Measurements from ENCODE around the gene ZC3H4.

Gene ZC3H4

DNA sequence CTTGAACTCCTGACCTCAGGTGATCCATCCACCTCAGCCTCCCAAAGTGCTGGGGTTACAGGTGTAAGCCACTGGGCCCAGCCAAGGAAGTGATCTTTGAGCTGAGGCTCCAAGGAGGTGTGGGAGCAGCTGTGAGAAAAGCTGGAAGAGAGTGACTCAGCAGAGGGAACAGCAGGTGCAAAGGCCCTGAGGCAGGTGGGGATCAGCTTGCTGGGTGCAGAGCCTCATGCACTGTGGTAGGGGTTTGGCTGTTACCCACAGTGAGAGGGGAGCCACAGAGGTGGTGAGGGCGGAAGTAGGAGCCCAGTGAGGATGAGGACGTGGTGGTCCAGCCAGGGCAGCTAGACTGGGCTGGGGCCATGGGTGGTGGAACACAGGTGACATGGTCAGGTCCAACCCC lies 87.4 kb downstream of the ZC3H4 start:
- H3K27ac ChIP-seq (ENCODE audit: low read depth, low read length) = no peak overlapping the region
- peaks cover 30% of the 10 kb centered on the region for H3K27me3 ChIP-seq (ENCODE audit: control insufficient read depth, insufficient read depth, low read length)
- no peaks in the 10 kb centered on the region for H3K9me3 ChIP-seq (ENCODE audit: control insufficient read depth, insufficient read depth, low read length)
- no peak overlapping the region for H3K4me3 ChIP-seq (ENCODE audit: low read depth, low read length)
- no peak overlapping the region for H3K9ac ChIP-seq (ENCODE audit: low read depth, low read length)
- no peaks in the 10 kb centered on the region for H3K36me3 ChIP-seq (ENCODE audit: control insufficient read depth, insufficient read depth, low read length)
- H3K4me1 ChIP-seq (ENCODE audit: control insufficient read depth, insufficient read depth, low read length) = peaks cover 18% of the 10 kb centered on the region

DNA sequence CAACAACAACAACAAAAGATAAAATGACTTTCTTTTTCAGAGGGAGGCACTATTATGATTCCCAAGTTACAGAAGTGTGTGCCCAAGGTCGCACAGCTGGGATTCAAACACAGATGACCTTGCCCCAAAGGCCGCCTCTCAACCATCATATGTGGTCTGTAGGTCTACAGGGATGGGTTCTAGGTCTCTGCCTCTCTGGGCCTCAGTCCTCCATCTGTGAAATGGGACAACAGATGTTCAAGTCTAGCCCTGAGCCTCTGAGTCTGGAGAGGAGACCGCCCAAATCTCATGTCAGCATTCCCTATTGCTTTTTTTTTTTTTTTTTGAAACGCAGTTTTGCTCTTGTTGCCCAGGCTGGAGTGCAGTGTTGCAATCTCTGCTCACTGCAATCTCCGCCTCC lies 89.1 kb downstream of the ZC3H4 start:
- Histone ChIP-seq H3K27me3 (ENCODE audit: control insufficient read depth, insufficient read depth, low read length) (peaks cover 47% of the 10 kb centered on the region), H3K9ac (ENCODE audit: low read depth, low read length) (no peak overlapping the region), H3K4me3 (ENCODE audit: low read depth, low read length) (no peak overlapping the region), H3K27ac (ENCODE audit: low read depth, low read length) (no peak overlapping the region), H3K36me3 (ENCODE audit: control insufficient read depth, insufficient read depth, low read length) (no peaks in the 10 kb centered on the region), H3K4me1 (ENCODE audit: control insufficient read depth, insufficient read depth, low read length) (peaks cover 20% of the 10 kb centered on the region), H3K9me3 (ENCODE audit: control insufficient read depth, insufficient read depth, low read length) (no peaks in the 10 kb centered on the region)

DNA sequence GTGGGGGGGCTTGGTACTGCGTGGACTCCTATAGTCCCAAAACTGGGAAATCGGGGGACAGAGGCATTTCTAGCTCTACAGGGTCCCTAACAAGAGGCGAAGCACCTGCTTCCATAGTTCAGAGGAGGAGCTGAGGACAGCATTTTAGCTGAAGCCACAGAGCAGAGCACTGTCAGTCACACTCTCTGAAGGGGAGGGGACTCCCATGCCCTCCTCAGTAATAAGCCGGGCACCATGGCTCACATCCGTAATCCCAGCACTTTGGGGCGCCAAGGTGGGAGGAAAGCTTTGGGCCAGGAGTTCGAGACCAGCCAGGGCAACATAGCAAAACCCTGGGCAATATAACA lies 90.2 kb downstream of the ZC3H4 start:
- Histone ChIP-seq H3K9ac (ENCODE audit: low read depth, low read length) (no peak overlapping the region), H3K27me3 (ENCODE audit: control insufficient read depth, insufficient read depth, low read length) (peaks cover 58% of the 10 kb centered on the region), H3K9me3 (ENCODE audit: control insufficient read depth, insufficient read depth, low read length) (no peaks in the 10 kb centered on the region), H3K36me3 (ENCODE audit: control insufficient read depth, insufficient read depth, low read length) (no peaks in the 10 kb centered on the region), H3K27ac (ENCODE audit: low read depth, low read length) (no peak overlapping the region), H3K4me1 (ENCODE audit: control insufficient read depth, insufficient read depth, low read length) (peaks cover 17% of the 10 kb centered on the region), H3K4me3 (ENCODE audit: low read depth, low read length) (peak overlapping the region; percentile 46; the same call in 1 of the 2 replicates)

DNA sequence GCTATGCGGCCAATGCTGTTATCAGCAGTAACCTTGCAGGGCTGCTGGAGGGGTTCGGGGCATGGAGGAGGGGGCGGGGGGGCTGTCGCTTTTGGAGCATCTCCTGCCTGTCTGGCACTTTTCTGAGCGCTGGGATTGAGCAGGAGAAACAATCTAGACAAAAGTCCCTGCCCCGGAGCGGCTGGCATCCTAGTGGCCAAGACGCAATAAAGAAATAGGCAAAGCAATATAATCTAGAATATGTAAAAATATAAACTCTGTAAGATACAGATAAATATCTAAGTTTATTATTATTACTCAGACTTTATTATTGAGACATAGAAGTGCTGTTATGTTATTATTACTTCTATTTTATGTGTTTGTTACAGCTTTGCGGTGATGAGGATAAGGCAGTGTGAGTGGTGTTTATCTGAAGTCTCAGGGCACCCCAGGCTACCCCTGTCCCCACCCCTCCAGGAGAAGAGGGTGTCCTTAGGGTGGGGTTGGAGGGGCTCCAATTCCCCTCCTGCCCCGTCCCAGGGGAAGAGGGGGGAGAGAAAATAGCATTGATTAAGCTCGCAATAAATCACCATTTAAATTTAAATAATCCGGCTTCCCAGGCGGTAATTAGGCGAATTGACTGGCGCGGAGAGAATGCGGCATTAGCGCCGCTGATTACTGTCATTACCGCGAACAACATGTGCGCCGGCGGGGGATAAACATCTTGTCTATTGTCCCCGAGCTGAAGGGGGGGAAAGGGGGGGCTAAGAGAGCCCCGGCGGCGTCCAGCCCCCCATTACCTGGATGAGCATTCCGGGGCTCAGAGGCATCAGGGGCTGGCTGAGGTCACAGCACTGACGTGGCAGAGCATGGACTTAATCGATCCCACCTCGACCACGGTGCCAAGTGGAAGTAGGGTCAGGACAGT lies 90.8 kb downstream of the ZC3H4 start:
- Histone ChIP-seq H3K9me3 (ENCODE audit: control insufficient read depth, insufficient read depth, low read length) (no peaks in the 10 kb centered on the region), H3K9ac (ENCODE audit: low read depth, low read length) (no peak overlapping the region), H3K4me3 (ENCODE audit: low read depth, low read length) (peak overlapping the region; percentile 46; the same call in 1 of the 2 replicates), H3K4me1 (ENCODE audit: control insufficient read depth, insufficient read depth, low read length) (peaks cover 16% of the 10 kb centered on the region), H3K36me3 (ENCODE audit: control insufficient read depth, insufficient read depth, low read length) (no peaks in the 10 kb centered on the region), H3K27me3 (ENCODE audit: control insufficient read depth, insufficient read depth, low read length) (peaks cover 63% of the 10 kb centered on the region), H3K27ac (ENCODE audit: low read depth, low read length) (no peak overlapping the region)

DNA sequence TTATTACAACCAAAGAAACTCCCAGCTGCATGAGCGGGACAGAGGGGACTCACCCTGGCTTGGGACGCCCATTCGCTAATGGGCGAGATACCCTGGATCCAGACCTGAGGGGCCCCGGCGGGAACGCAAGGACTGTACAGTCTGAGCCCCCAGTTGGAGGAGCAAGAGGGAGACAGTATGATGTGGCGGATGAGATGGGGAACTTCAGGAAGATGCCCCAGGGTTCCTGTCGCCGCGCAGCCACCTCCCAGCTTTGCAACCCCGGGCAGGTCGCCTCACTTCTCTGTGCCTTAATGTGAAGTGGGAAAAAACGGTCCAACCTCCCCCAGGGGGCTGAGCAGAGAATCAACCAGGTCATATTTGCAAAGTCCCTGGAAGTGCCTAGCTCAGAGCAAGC lies 91.4 kb downstream of the ZC3H4 start:
- H3K9me3 ChIP-seq (ENCODE audit: control insufficient read depth, insufficient read depth, low read length) = no peaks in the 10 kb centered on the region
- peaks cover 63% of the 10 kb centered on the region for H3K27me3 ChIP-seq (ENCODE audit: control insufficient read depth, insufficient read depth, low read length)
- H3K4me1 ChIP-seq (ENCODE audit: control insufficient read depth, insufficient read depth, low read length) = peaks cover 16% of the 10 kb centered on the region
- 0 out of 2 replicates have a peak overlapping the region, but pooled peaks have one; percentile 63 for H3K4me3 ChIP-seq (ENCODE audit: low read depth, low read length)
- H3K9ac ChIP-seq (ENCODE audit: low read depth, low read length) = no peak overlapping the region
- no peaks in the 10 kb centered on the region for H3K36me3 ChIP-seq (ENCODE audit: control insufficient read depth, insufficient read depth, low read length)
- no peak overlapping the region for H3K27ac ChIP-seq (ENCODE audit: low read depth, low read length)

DNA sequence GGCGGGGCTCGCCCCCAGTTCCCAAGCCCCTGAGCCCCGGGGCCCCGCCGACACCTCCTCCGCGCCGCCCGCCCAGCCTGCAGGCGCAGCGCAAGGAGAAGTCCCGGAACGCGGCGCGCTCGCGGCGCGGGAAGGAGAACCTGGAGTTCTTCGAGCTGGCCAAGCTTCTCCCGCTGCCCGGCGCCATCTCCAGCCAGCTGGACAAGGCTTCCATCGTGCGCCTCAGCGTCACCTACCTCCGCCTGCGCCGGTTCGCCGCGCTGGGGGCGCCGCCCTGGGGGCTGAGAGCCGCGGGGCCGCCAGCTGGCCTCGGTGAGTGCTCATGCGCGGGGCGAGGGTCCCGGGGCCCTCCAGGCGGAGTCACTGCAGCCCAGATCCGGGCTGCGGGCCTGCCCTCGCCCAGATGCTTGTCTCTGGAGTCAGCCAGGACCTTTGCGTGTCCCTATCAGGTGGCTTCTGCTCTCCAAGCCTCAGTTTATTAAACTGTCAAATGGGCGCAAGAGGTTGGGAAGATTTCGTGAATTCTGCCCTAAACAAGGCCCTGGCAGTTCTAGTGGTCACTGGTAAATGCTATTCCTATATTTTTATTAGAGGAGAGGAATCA lies 91.9 kb downstream of the ZC3H4 start:
- Histone ChIP-seq H3K4me3 (ENCODE audit: low read depth, low read length) (peak overlapping the region; percentile 63), H3K27me3 (ENCODE audit: control insufficient read depth, insufficient read depth, low read length) (peaks cover 63% of the 10 kb centered on the region), H3K4me1 (ENCODE audit: control insufficient read depth, insufficient read depth, low read length) (peaks cover 16% of the 10 kb centered on the region), H3K9ac (ENCODE audit: low read depth, low read length) (no peak overlapping the region), H3K9me3 (ENCODE audit: control insufficient read depth, insufficient read depth, low read length) (no peaks in the 10 kb centered on the region), H3K27ac (ENCODE audit: low read depth, low read length) (no peak overlapping the region), H3K36me3 (ENCODE audit: control insufficient read depth, insufficient read depth, low read length) (no peaks in the 10 kb centered on the region)

DNA sequence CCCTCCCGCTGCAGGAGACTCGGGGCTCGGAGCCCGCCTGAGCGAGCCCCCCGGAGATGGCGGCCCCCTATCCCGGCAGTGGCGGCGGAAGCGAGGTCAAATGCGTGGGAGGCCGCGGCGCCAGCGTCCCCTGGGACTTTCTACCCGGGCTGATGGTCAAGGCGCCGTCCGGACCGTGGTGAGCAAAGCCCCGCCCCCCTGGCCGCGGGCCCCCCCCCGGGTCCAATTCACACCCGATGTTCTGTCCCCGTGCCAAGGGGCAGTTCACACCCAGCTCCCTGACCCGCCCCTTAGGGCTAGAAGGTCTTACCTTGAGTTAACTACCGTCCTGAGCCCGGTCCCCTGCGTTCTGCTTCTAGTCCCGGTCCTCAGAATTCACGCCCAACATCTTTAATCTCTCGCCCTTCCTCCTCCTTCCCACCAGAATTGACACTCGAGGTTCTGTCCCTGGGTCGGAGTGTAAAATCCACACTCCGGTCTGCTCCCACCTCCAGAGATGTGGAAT lies 92.5 kb downstream of the ZC3H4 start:
- Histone ChIP-seq H3K9ac (ENCODE audit: low read depth, low read length) (no peak overlapping the region), H3K4me3 (ENCODE audit: low read depth, low read length) (peak overlapping the region; percentile 63), H3K4me1 (ENCODE audit: control insufficient read depth, insufficient read depth, low read length) (peaks cover 16% of the 10 kb centered on the region), H3K27ac (ENCODE audit: low read depth, low read length) (no peak overlapping the region), H3K9me3 (ENCODE audit: control insufficient read depth, insufficient read depth, low read length) (no peaks in the 10 kb centered on the region), H3K27me3 (ENCODE audit: control insufficient read depth, insufficient read depth, low read length) (peaks cover 63% of the 10 kb centered on the region), H3K36me3 (ENCODE audit: control insufficient read depth, insufficient read depth, low read length) (no peaks in the 10 kb centered on the region)

DNA sequence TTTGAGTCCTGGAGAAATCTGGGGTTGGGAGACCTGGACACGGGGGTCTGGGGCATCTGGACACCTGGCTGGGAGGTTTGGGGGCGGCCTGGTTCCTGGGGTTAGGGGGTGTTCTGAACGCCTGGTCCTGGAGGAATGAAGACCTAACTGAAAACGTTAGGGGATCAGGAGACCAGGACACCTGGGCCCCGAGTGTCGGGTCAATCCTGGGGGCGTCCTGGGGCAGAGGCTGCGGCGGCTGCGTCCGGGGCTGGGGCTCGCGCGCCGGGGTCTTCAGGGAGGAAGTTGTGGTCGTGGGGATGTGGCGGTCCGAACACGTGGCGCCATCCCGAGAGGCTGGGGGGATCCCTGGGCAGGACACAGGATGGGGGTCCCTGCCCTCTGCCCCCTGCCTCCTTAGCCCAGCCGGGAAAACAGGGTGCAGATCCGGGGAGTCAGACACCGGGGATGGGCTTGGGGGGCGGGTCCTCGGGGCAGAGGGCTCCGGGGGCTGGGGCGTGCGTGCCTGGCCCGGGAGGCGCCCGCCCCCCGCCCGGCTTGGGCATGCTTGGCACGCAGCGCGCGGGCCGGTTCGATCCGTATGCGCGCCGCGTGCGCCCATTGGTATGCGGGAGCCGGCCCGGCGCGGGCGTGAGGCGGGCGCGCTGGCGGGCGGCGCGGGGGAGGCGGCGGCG lies 93.3 kb downstream of the ZC3H4 start:
- Histone ChIP-seq H3K4me3 (ENCODE audit: low read depth, low read length) (peak overlapping the region; percentile 63), H3K27ac (ENCODE audit: low read depth, low read length) (no peak overlapping the region), H3K36me3 (ENCODE audit: control insufficient read depth, insufficient read depth, low read length) (no peaks in the 10 kb centered on the region), H3K9ac (ENCODE audit: low read depth, low read length) (no peak overlapping the region), H3K9me3 (ENCODE audit: control insufficient read depth, insufficient read depth, low read length) (no peaks in the 10 kb centered on the region), H3K27me3 (ENCODE audit: control insufficient read depth, insufficient read depth, low read length) (peaks cover 63% of the 10 kb centered on the region), H3K4me1 (ENCODE audit: control insufficient read depth, insufficient read depth, low read length) (peaks cover 16% of the 10 kb centered on the region)

DNA sequence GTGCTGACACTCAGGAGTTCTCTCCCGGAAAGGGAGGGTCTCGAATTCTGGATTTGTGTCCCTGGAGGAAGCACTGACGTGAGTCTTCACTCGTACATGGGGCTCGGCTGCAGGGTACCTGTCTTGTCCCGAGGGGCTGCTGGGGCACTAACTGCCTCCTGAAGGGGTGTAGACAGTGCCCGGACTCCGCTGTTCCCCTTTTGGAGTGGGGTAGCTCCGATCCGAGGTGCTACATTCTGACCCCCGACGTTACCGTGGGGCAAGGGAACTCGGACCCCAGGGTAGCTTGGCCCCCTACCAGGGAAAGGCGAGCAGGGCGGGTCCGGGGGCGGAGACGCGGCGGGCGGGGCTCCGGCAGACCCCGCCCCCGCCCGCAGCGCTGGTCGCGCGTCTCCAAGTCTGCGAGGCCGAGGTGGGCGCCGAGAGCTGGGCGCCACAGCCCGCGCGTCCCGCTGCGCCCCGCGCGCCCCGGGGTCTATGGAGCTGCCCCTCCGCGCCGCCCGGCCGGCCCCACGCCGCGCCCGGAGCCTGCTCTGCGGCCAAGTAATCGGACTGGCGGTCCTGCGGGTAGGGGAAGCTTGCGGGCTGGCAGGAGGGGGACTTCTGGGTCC lies 94.0 kb downstream of the ZC3H4 start, which contains the start of gene NPAS1:
Gene NPAS1 (plus strand): TSS at position 407 of the 611 bp plus-strand sequence. CDS start 1,211 bp downstream, outside the sequence.
- Histone ChIP-seq H3K27me3 (ENCODE audit: control insufficient read depth, insufficient read depth, low read length) (peaks cover 62% of the 10 kb centered on the region), H3K4me1 (ENCODE audit: control insufficient read depth, insufficient read depth, low read length) (peaks cover 16% of the 10 kb centered on the region), H3K9ac (ENCODE audit: low read depth, low read length) (no peak within 1 kb of the TSS), H3K9me3 (ENCODE audit: control insufficient read depth, insufficient read depth, low read length) (no peaks in the 10 kb centered on the region), H3K36me3 (ENCODE audit: control insufficient read depth, insufficient read depth, low read length) (no peaks in the 10 kb centered on the region), H3K27ac (ENCODE audit: low read depth, low read length) (no peak within 1 kb of the TSS), H3K4me3 (ENCODE audit: low read depth, low read length) (peak within 1 kb of the TSS; percentile 63)

DNA sequence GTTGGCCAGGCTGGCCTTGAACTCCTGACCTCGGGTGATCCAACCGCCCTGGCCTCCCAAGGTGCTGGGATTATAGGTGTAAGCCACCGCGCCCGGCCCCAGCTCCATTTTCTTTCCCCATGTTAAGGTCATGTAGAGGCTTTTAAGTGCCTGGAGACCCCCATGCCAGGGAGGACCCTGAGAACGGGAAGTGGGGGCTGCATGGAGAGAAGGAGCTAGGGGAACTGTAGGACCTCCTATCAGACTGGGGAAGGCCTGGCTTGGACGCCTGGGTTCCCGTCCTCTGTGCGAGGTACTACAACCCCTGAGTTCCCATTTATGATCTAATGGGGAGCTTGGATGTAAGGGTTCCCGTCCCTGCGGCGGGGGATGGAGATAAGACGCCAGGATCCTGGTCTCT lies 94.7 kb downstream of the ZC3H4 start:
- no peaks in the 10 kb centered on the region for H3K9me3 ChIP-seq (ENCODE audit: control insufficient read depth, insufficient read depth, low read length)
- H3K27me3 ChIP-seq (ENCODE audit: control insufficient read depth, insufficient read depth, low read length) = peaks cover 57% of the 10 kb centered on the region

More for the DNA sequence above, 94.7 kb downstream of the ZC3H4 start:
- Histone ChIP-seq H3K4me3 (ENCODE audit: low read depth, low read length) (peak overlapping the region; percentile 63; the same call in 1 of the 2 replicates), H3K36me3 (ENCODE audit: control insufficient read depth, insufficient read depth, low read length) (no peaks in the 10 kb centered on the region), H3K9ac (ENCODE audit: low read depth, low read length) (no peak overlapping the region), H3K4me1 (ENCODE audit: control insufficient read depth, insufficient read depth, low read length) (peaks cover 16% of the 10 kb centered on the region), H3K27ac (ENCODE audit: low read depth, low read length) (no peak overlapping the region)

Data from HUES48 (cell line).